IMR-90 (cell line): ENCODE measurements around the gene HOXD9. TPM values are rescaled to one million over a fixed set of nuclear protein-coding genes. Genes with fewer than 3 reads are reported as not detected.

Experiments used
- ATAC-seq: fragments of 200-7000 bp; cut with Tn5 transposase; 2 replicates; pipeline ENCODE4 v1.9.1; 2020; ENCODE audit warnings: low read depth, mild to moderate bottlenecking, moderate library complexity
- BruUV-seq: library from RNA; stranded (reverse); fragments of 400-500 nt; replicated peaks from 2 replicates; lab custom pipeline; 2021; lab: Mats Ljungman, UMichigan
- CTCF ChIA-PET: fragments of 300-600 bp; formaldehyde crosslinking; extraction: SDS; loops from one replicate; lab custom pipeline; 2021; ENCODE audit warnings: antibody characterized with exemption; lab: Yijun Ruan, JAX
- POLR2A ChIA-PET: fragments of 300-600 bp; sonication (Branson Sonifier 250); formaldehyde crosslinking; loops from one replicate; lab custom pipeline; 2022; ENCODE audit warnings: antibody characterized with exemption; ENCODE audit not compliant: unreplicated experiment; lab: Charles Lee
- DNase-seq: peaks from one replicate; pipeline ENCODE4 v3.0.0; 2013
- H2AFZ ChIP-seq: replicated peaks from 2 replicates; pipeline ENCODE3; 2013; ENCODE audit warnings: low read length, mild to moderate bottlenecking; ENCODE audit not compliant: poor library complexity
- H2AK5ac ChIP-seq: 2 replicates; pipeline ENCODE4 v1.6.1; 2013; ENCODE audit warnings: low read depth, low read length, inconsistent platforms
- H2AK9ac ChIP-seq: replicated peaks from 2 replicates; pipeline ENCODE3; 2013; ENCODE audit warnings: mild to moderate bottlenecking, low read depth, low read length, moderate library complexity; ENCODE audit not compliant: poor library complexity
- H2BK120ac ChIP-seq: 2 replicates; pipeline ENCODE4 v1.6.1; 2013; ENCODE audit warnings: low read depth, low read length, inconsistent platforms
- H2BK15ac ChIP-seq: 3 replicates; pipeline ENCODE4 v1.6.1; 2013; ENCODE audit warnings: low read depth, low read length, inconsistent platforms
- H2BK20ac ChIP-seq: 2 replicates; pipeline ENCODE4 v1.6.1; 2013; ENCODE audit warnings: low read depth, mild to moderate bottlenecking, inconsistent platforms, low read length, moderate library complexity
- H2BK5ac ChIP-seq: 2 replicates; pipeline ENCODE4 v1.6.1; 2013; ENCODE audit warnings: mild to moderate bottlenecking, low read depth, low read length, inconsistent platforms; ENCODE audit not compliant: poor library complexity, severe bottlenecking
- H3K14ac ChIP-seq: replicated peaks from 2 replicates; pipeline ENCODE4 v1.6.1; 2013; ENCODE audit warnings: low read depth, low read length, inconsistent platforms
- H3K18ac ChIP-seq: 2 replicates; pipeline ENCODE4 v1.6.1; 2013; ENCODE audit warnings: low read depth, low read length, control low read depth
- H3K23ac ChIP-seq: 2 replicates; pipeline ENCODE4 v1.6.1; 2013; ENCODE audit warnings: low read depth, low read length, inconsistent platforms
- H3K27ac ChIP-seq: 2 replicates; pipeline ENCODE4 v1.5.1; 2013; ENCODE audit warnings: mild to moderate bottlenecking, control low read depth, low read length; ENCODE audit not compliant: insufficient read depth
- H3K27me3 ChIP-seq: 2 replicates; pipeline ENCODE4 v1.6.1; 2013; ENCODE audit warnings: low read length; ENCODE audit not compliant: control insufficient read depth, insufficient read depth
- H3K36me3 ChIP-seq: 2 replicates; pipeline ENCODE4 v1.6.1; 2013; ENCODE audit warnings: low read length, mixed read lengths; ENCODE audit not compliant: control insufficient read depth, insufficient read depth
- H3K4ac ChIP-seq: 2 replicates; pipeline ENCODE4 v1.6.1; 2013; ENCODE audit warnings: low read depth, low read length, inconsistent platforms
- H3K4me1 ChIP-seq: 2 replicates; pipeline ENCODE4 v1.6.1; 2013; ENCODE audit warnings: low read length, mixed read lengths; ENCODE audit not compliant: control insufficient read depth, insufficient read depth
- H3K4me2 ChIP-seq: 2 replicates; pipeline ENCODE4 v1.6.1; 2013; ENCODE audit warnings: low read depth, mild to moderate bottlenecking, control low read depth, low read length, moderate library complexity
- H3K4me3 ChIP-seq: 2 replicates; pipeline ENCODE4 v1.5.1; 2013; ENCODE audit warnings: low read depth, mild to moderate bottlenecking, control low read depth, low read length, moderate library complexity; ENCODE audit not compliant: insufficient read depth
- H3K56ac ChIP-seq: 2 replicates; pipeline ENCODE4 v1.6.1; 2013; ENCODE audit warnings: low read length, inconsistent platforms; ENCODE audit not compliant: insufficient read depth; ENCODE audit errors: extremely low read depth
- H3K79me1 ChIP-seq, 2 experiments: 2 replicates each; pipeline ENCODE4 v1.6.1; 2013; ENCODE audit warnings: low read length in 2 of 2, inconsistent platforms in 1 of 2, low read depth in 1 of 2
- H3K9ac ChIP-seq: 2 replicates; pipeline ENCODE4 v1.6.1; 2013; ENCODE audit warnings: low read depth, low read length, control low read depth
- H3K9me1 ChIP-seq: 2 replicates; pipeline ENCODE4 v1.6.1; 2013; ENCODE audit warnings: low read length, inconsistent platforms; ENCODE audit not compliant: insufficient read depth
- H3K9me3 ChIP-seq: 2 replicates; pipeline ENCODE4 v1.6.1; 2013; ENCODE audit warnings: low read length; ENCODE audit not compliant: control insufficient read depth, insufficient read depth
- H4K20me1 ChIP-seq: 2 replicates; pipeline ENCODE4 v1.6.1; 2013; ENCODE audit warnings: low read length, inconsistent platforms; ENCODE audit not compliant: insufficient read depth
- H4K5ac ChIP-seq: 2 replicates; pipeline ENCODE4 v1.6.1; 2013; ENCODE audit warnings: mild to moderate bottlenecking, low read depth, low read length, control low read depth
- H4K8ac ChIP-seq, 2 experiments: 2 replicates each; pipeline ENCODE4 v1.6.1; 2013; ENCODE audit warnings: low read depth in 2 of 2, low read length in 2 of 2, control low read depth in 1 of 2, inconsistent platforms in 1 of 2
- H4K91ac ChIP-seq: 2 replicates; pipeline ENCODE4 v1.6.1; 2013; ENCODE audit warnings: low read depth, low read length, inconsistent platforms; ENCODE audit not compliant: insufficient read depth
- BHLHE40 ChIP-seq: fragments of 150-350 bp; IDR thresholded peaks from 2 replicates; pipeline ENCODE4 v1.6.1; 2016; ENCODE audit warnings: mild to moderate bottlenecking, low read depth, low read length
- CEBPB ChIP-seq: IDR thresholded peaks from 2 replicates; pipeline ENCODE4 v1.6.1; 2012; ENCODE audit warnings: low read depth, low read length, improper control_type of control experiment
- CHD1 ChIP-seq: IDR thresholded peaks from 2 replicates; pipeline ENCODE4 v1.6.1; 2012; ENCODE audit warnings: low read depth, low read length, improper control_type of control experiment
- FOS ChIP-seq: fragments of 150-350 bp; IDR thresholded peaks from 2 replicates; pipeline ENCODE4 v1.6.1; 2016; ENCODE audit warnings: low read depth, low read length
- MAFK ChIP-seq: IDR thresholded peaks from 2 replicates; pipeline ENCODE4 v1.6.1; 2012; ENCODE audit warnings: low read depth, low read length, improper control_type of control experiment
- MAZ ChIP-seq: IDR thresholded peaks from 2 replicates; pipeline ENCODE4 v1.6.1; 2012; ENCODE audit warnings: low read depth, mild to moderate bottlenecking, low read length, improper control_type of control experiment, moderate library complexity, borderline replicate concordance
- MXI1 ChIP-seq: IDR thresholded peaks from 2 replicates; pipeline ENCODE4 v1.6.1; 2012; ENCODE audit warnings: low read depth, mild to moderate bottlenecking, low read length, moderate library complexity, borderline replicate concordance
- NFE2L2 ChIP-seq: fragments of 150-350 bp; IDR thresholded peaks from 2 replicates; pipeline ENCODE4 v1.6.1; 2016; ENCODE audit warnings: low read depth, mild to moderate bottlenecking, low read length
- POLR2A ChIP-seq: IDR thresholded peaks from 2 replicates; pipeline ENCODE4 v1.6.1; 2012; ENCODE audit warnings: mild to moderate bottlenecking, low read depth, low read length
- RAD21 ChIP-seq: IDR thresholded peaks from 2 replicates; pipeline ENCODE4 v1.6.1; 2012; ENCODE audit warnings: low read length, improper control_type of control experiment
- RCOR1 ChIP-seq: IDR thresholded peaks from 2 replicates; pipeline ENCODE4 v1.6.1; 2012; ENCODE audit warnings: mild to moderate bottlenecking, low read length, improper control_type of control experiment; ENCODE audit not compliant: insufficient replicate concordance
- RFX5 ChIP-seq: IDR thresholded peaks from 2 replicates; pipeline ENCODE4 v1.8.0; 2012; ENCODE audit warnings: low read depth, mild to moderate bottlenecking, low read length, moderate library complexity
- WGBS, 2 experiments: methylation state at CpG; one replicate each; pipeline versions ENCODE4 v1.1.5 to v1.1.7; 2013; ENCODE audit warnings: missing lambda C conversion rate in 2 of 2; ENCODE audit not compliant: insufficient read length in 1 of 2; ENCODE audit errors: extremely low coverage in 2 of 2; 5-methylcytosine and 5-hydroxymethylcytosine counted together
- dilution Hi-C: fragments of 300-500 bp; cut with HindIII; formaldehyde crosslinking; loops from one replicate; pipeline ENCODE4 v1.14.3; 2018; ENCODE audit warnings: low sequenced_read_pairs; ENCODE audit not compliant: unreplicated experiment
- in situ Hi-C: fragments of 300-500 bp; cut with MboI; formaldehyde crosslinking; loops from 3 replicates; pipeline ENCODE4 v1.14.3; 2019; ENCODE audit warnings: low sequenced_read_pairs, inconsistent platforms, mixed read lengths
- intact Hi-C: fragments of 100-400 bp; cut with micrococcal nuclease; formaldehyde crosslinking; loops from 2 replicates; pipeline ENCODE4 v1.10.0; 2022
- polyA plus RNA-seq, 3 experiments: library from polyadenylated mRNA; depleted of rRNA; stranded (reverse); fragments of >200 nt; gene quantifications; 2 replicates each; pipeline ENCODE4 v1.2.3, GENCODE V29; 2012; ENCODE audit warnings: low replicate concordance in 1 of 3
- total RNA-seq: library from RNA; depleted of rRNA; stranded (reverse); fragments of >200 nt; gene quantifications from 2 replicates; pipeline ENCODE4 v1.2.3, GENCODE V29; 2012
- TF ChIP-seq, protein P1 (sequence below): fragments of 150-350 bp; IDR thresholded peaks from 2 replicates; pipeline ENCODE4 v1.6.1; 2017; ENCODE audit warnings: mild to moderate bottlenecking, antibody characterized with exemption, low read length, low read depth
- TF ChIP-seq, protein P2 (sequence below): conservative IDR thresholded peaks from 2 replicates; pipeline ENCODE4 v1.5.1; 2012; ENCODE audit warnings: mild to moderate bottlenecking, low read depth, low read length, improper control_type of control experiment
- TF ChIP-seq, protein P3 (sequence below): fragments of 150-350 bp; IDR thresholded peaks from 2 replicates; pipeline ENCODE4 v1.6.1; 2016; ENCODE audit warnings: low read depth, mild to moderate bottlenecking, low read length, moderate library complexity, borderline replicate concordance

Gene HOXD9
- total and polyA plus RNA-seq, 2 of the 4 experiments (the other 2 are of a cell fraction), result not detected

DNA sequence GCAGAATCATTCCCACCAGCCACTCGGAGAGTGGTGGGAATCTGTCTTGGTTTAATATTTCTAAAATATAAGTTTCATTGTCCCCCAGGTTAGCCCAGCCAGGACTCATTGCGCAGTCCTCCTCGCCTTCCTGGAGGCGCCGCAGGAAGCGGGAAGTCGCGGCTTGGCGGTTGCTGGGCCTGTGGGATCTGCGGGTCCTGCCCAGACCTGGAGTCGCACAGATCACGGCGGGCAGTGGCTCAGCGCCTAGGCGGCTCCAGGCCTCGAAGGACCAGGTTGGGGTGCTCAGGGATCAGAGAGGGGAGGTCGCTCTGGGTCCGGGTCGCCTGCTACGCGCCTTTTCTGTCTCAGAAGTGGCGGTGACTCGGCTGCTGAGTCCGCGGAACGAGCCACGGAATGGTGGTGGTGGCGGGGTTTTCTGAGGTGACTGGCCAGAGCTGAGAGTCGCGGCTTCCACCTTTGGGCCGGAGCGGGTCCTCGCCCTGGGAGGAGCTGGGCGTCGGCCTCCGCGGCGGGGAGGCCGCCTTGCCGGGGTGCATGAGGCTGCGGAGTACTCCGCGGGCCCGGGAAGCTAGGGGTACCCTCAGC is 37.2 kb downstream of the HOXD9 start:
- no peak overlapping the region for H3K9ac ChIP-seq
- intact Hi-C loops (no loop called here), in situ Hi-C loops (no loop called here), dilution Hi-C loops (no loop called here)
- H4K5ac ChIP-seq, result no peak overlapping the region
- H3K4ac ChIP-seq, result no peak overlapping the region
- ATAC-seq (no peak), DNase-seq (no peak)
- no peak overlapping the region for H3K56ac ChIP-seq
- H4K91ac ChIP-seq, result no peak overlapping the region
- H3K14ac ChIP-seq, result no peak overlapping the region
- ChIA-PET POLR2A (no interaction called here), CTCF (interaction anchor here (1.0 kb wide), 1 partner anchor 395 kb away, joined by 3 read pairs; no protein-coding TSS in a partner anchor)
- 7% methylated on average over 14 of the region's 44 CpGs; no CpG with 5 or more reads in 1 of the 2 experiments for WGBS, 2 experiments
- H3K9me3 ChIP-seq, result peaks cover 21% of the 10 kb centered on the region
- no peaks in the 10 kb centered on the region for H3K9me1 ChIP-seq
- no peak overlapping the region for H2BK5ac ChIP-seq
- H3K27ac ChIP-seq, result no peak overlapping the region
- H2BK15ac ChIP-seq, result no peak overlapping the region
- BruUV-seq, result no TSS peak
- no peaks in the 10 kb centered on the region for H3K79me1 ChIP-seq
- peak overlapping the region; percentile 37 for H2AFZ ChIP-seq
- H3K4me1 ChIP-seq, result no peaks in the 10 kb centered on the region
- H4K8ac ChIP-seq, result no peak overlapping the region
- no peak overlapping the region for H2AK5ac ChIP-seq
- TF ChIP-seq RCOR1 (no peak), BHLHE40 (no peak), MAFK (no peak), FOS (no peak), MXI1 (no peak), NFE2L2 (no peak), RAD21 (no peak), CHD1 (no peak), RFX5 (no peak), CEBPB (no peak), MAZ (no peak), POLR2A (no peak)
- TF ChIP-seq, protein P1, sequence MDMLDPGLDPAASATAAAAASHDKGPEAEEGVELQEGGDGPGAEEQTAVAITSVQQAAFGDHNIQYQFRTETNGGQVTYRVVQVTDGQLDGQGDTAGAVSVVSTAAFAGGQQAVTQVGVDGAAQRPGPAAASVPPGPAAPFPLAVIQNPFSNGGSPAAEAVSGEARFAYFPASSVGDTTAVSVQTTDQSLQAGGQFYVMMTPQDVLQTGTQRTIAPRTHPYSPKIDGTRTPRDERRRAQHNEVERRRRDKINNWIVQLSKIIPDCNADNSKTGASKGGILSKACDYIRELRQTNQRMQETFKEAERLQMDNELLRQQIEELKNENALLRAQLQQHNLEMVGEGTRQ, result no peak
- TF ChIP-seq, protein P2, sequence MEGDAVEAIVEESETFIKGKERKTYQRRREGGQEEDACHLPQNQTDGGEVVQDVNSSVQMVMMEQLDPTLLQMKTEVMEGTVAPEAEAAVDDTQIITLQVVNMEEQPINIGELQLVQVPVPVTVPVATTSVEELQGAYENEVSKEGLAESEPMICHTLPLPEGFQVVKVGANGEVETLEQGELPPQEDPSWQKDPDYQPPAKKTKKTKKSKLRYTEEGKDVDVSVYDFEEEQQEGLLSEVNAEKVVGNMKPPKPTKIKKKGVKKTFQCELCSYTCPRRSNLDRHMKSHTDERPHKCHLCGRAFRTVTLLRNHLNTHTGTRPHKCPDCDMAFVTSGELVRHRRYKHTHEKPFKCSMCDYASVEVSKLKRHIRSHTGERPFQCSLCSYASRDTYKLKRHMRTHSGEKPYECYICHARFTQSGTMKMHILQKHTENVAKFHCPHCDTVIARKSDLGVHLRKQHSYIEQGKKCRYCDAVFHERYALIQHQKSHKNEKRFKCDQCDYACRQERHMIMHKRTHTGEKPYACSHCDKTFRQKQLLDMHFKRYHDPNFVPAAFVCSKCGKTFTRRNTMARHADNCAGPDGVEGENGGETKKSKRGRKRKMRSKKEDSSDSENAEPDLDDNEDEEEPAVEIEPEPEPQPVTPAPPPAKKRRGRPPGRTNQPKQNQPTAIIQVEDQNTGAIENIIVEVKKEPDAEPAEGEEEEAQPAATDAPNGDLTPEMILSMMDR, result no peak
- TF ChIP-seq, protein P3, sequence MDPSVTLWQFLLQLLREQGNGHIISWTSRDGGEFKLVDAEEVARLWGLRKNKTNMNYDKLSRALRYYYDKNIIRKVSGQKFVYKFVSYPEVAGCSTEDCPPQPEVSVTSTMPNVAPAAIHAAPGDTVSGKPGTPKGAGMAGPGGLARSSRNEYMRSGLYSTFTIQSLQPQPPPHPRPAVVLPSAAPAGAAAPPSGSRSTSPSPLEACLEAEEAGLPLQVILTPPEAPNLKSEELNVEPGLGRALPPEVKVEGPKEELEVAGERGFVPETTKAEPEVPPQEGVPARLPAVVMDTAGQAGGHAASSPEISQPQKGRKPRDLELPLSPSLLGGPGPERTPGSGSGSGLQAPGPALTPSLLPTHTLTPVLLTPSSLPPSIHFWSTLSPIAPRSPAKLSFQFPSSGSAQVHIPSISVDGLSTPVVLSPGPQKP, result no peak
- H3K27me3 ChIP-seq, result peaks cover 96% of the 10 kb centered on the region
- H2BK20ac ChIP-seq, result no peak overlapping the region
- no peak overlapping the region for H2BK120ac ChIP-seq
- H3K36me3 ChIP-seq, result no peaks in the 10 kb centered on the region
- H4K20me1 ChIP-seq, result no peaks in the 10 kb centered on the region
- no peak overlapping the region for H2AK9ac ChIP-seq
- no peak overlapping the region for H3K4me3 ChIP-seq
- H3K4me2 ChIP-seq, result no peak overlapping the region
- H3K18ac ChIP-seq, result no peak overlapping the region
- H3K23ac ChIP-seq, result no peak overlapping the region
